Mesothelial cell of epicardium (in vitro differentiated cells): Measurements from ENCODE around the gene ZNF79. TPM values are rescaled to one million over a fixed set of nuclear protein-coding genes. Genes with fewer than 3 reads are reported as not detected.

Experiments
- DNase-seq, 2 experiments: peaks; one replicate each; pipeline ENCODE4 v3.0.0; 2021; ENCODE audit warnings: low spot score in 2 of 2; ENCODE audit not compliant: unreplicated experiment in 2 of 2
- H3K27ac Mint-ChIP-seq: 2 replicates; pipeline ENCODE4 v1.8.0; 2021; ENCODE audit warnings: mixed read lengths
- H3K27me3 Mint-ChIP-seq: 2 replicates; pipeline ENCODE4 v1.8.0; 2021; ENCODE audit warnings: low read depth, mixed read lengths
- H3K36me3 Mint-ChIP-seq: 2 replicates; pipeline ENCODE4 v1.8.0; 2021; ENCODE audit warnings: mixed read lengths
- H3K4me1 Mint-ChIP-seq: 2 replicates; pipeline ENCODE4 v1.8.0; 2021; ENCODE audit warnings: mixed read lengths
- H3K4me3 Mint-ChIP-seq: 2 replicates; pipeline ENCODE4 v1.8.0; 2021; ENCODE audit warnings: mild to moderate bottlenecking, moderate library complexity, mixed read lengths
- H3K9me3 Mint-ChIP-seq: 2 replicates; pipeline ENCODE4 v1.8.0; 2021; ENCODE audit warnings: mixed read lengths
- CTCF ChIP-seq: fragments of 200-600 bp; sonication (generic); IDR thresholded peaks from one replicate; pipeline ENCODE4 v1.5.0; 2021; ENCODE audit warnings: antibody characterized with exemption; ENCODE audit not compliant: unreplicated experiment
- total RNA-seq: library from RNA; stranded (reverse); gene quantifications from 3 replicates; pipeline ENCODE4 v1.2.1, GENCODE V29; 2021

ZNF79 gene
- total RNA-seq, 1 donor from 2014 or later = 11.0 TPM

- peaks cover 5% of the 10 kb centered on the region for H3K36me3 Mint-ChIP-seq
- H3K27me3 Mint-ChIP-seq = no peaks in the 10 kb centered on the region
- no peak for DNase-seq
- no peak for TF ChIP-seq CTCF
- no peaks in the 10 kb centered on the region for H3K4me1 Mint-ChIP-seq
- no peak overlapping the region for H3K27ac Mint-ChIP-seq
- no peak overlapping the region for H3K4me3 Mint-ChIP-seq
- H3K9me3 Mint-ChIP-seq = no peaks in the 10 kb centered on the region
These were observed 17.2 kb upstream of the ZNF79 start for GRCh38 chr9:127406799-127407491.

- no peaks in the 10 kb centered on the region for H3K27me3 Mint-ChIP-seq
- no peak for DNase-seq
- peaks cover 5% of the 10 kb centered on the region for H3K36me3 Mint-ChIP-seq
- TF ChIP-seq CTCF = no peak
- no peak overlapping the region for H3K4me3 Mint-ChIP-seq
- no peaks in the 10 kb centered on the region for H3K9me3 Mint-ChIP-seq
- H3K4me1 Mint-ChIP-seq = no peaks in the 10 kb centered on the region
- H3K27ac Mint-ChIP-seq = no peak overlapping the region
These were observed 16.7 kb upstream of the ZNF79 start for GRCh38 chr9:127407492-127407843.

- peaks cover 13% of the 10 kb centered on the region for H3K36me3 Mint-ChIP-seq
- H3K4me3 Mint-ChIP-seq = no peak overlapping the region
- peaks cover 12% of the 10 kb centered on the region for H3K4me1 Mint-ChIP-seq
- no peak for DNase-seq
- H3K9me3 Mint-ChIP-seq = no peaks in the 10 kb centered on the region
- H3K27me3 Mint-ChIP-seq = no peaks in the 10 kb centered on the region
- no peak overlapping the region for H3K27ac Mint-ChIP-seq
- TF ChIP-seq CTCF = no peak
These were observed 13.1 kb upstream of the ZNF79 start for GRCh38 chr9:127411122-127411521.

GRCh38 chr9:127415141-127415540, 9.0 kb upstream of the ZNF79 start:
- H3K4me1 Mint-ChIP-seq = peaks cover 19% of the 10 kb centered on the region
- no peaks in the 10 kb centered on the region for H3K27me3 Mint-ChIP-seq
- H3K4me3 Mint-ChIP-seq = no peak overlapping the region
- peaks cover 8% of the 10 kb centered on the region for H3K36me3 Mint-ChIP-seq
- TF ChIP-seq CTCF = no peak
- no peak for DNase-seq
- H3K27ac Mint-ChIP-seq = peak overlapping the region; percentile 10
- H3K9me3 Mint-ChIP-seq = no peaks in the 10 kb centered on the region

GRCh38 chr9:127415657-127416056, 8.5 kb upstream of the ZNF79 start:
- peaks cover 8% of the 10 kb centered on the region for H3K36me3 Mint-ChIP-seq
- H3K27me3 Mint-ChIP-seq = no peaks in the 10 kb centered on the region
- TF ChIP-seq CTCF = no peak
- no peak for DNase-seq
- H3K27ac Mint-ChIP-seq = peak overlapping the region; percentile 48
- H3K4me3 Mint-ChIP-seq = no peak overlapping the region
- no peaks in the 10 kb centered on the region for H3K9me3 Mint-ChIP-seq
- H3K4me1 Mint-ChIP-seq = peaks cover 19% of the 10 kb centered on the region
